GM21528 (cell line): ENCODE results near the gene RNF113B.

Experiments used
- ATAC-seq: cut with Tn5 transposase; IDR thresholded peaks from one replicate; pipeline ENCODE4 v1.9.1; 2021; ENCODE audit warnings: mild to moderate bottlenecking, moderate library complexity; ENCODE audit not compliant: unreplicated experiment, low FRiP score

Gene RNF113B

DNA sequence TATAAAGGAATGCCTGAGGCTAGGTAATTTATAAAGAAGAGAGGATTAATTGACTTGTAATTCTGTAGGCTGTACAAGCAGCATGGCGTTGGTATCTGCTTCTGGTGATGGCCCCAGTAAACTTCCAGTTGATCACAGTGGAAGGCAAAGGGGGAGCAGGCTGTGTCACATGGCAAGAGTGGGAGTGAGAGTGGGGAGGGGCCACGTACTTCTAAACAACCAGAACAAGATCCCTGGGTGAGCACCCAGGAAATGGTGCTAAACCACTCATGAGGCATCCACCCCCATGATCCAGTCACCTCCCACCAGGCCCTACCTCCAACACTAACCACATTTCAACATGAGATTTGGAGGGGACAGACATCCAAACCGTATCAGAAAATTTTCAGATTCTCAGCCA lies 3.0 kb upstream of the RNF113B start:
- no peak for ATAC-seq

DNA sequence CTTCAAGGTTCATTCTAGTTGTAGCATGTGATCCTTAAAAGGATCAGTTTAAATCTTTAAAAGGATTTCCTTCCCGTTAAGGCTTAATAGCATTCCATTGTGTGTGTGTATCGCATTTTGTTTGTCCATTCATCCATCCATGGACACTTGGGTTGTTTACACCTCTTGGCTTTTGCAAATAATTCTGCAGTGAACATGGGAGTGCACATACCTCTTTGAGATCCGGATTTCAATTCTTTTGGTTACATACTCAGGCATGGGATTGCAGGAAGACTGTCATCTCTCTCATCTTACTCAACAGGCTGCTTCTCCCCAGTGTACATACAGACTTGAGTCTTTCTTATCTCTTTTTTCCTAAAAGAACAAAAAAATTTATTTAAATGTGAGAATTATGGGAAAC lies 1.2 kb downstream of the RNF113B start:
- no peak for ATAC-seq

DNA sequence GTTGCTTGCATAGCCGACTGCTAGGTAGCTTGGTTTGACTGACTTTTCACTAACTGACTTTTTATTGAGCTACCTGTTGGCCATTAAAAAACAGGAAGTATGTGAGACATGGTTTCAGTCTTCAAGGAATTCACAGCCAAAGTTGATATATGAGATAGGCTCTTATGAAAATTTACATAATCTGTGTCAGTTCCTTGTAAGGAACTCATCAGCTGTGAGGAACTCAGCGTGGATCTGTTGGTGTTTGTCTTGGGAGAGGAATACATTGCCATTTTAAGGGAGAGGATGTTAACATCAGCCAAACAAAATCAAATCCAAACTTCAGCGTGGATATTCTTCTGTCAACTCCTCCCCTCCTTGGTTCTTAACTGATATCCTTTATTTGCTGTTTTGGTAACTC lies 2.0 kb downstream of the RNF113B start:
- no peak for ATAC-seq

DNA sequence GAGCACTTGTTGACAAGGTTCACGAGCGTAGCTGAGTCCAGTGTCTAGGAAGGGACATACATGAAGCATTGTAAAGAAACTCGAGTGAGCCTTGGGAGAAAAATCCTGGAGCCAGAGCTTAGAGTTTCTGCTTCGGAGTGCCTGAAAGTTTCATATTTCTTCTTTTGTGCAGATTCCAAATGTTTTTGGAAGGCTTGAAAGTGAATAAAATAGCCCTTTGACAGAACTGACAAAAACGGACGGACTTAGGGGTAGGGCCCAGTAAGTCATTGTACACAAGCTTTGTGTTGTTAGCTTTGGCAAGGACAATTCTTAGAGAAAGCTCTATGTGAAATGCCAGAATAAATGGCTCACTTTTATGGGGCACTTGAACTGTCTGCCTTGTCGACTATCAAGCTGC lies 2.8 kb downstream of the RNF113B start:
- ATAC-seq: no peak

- no peak for ATAC-seq
Measured at GRCh38 chr13:98173431-98174152, 3.5 kb downstream of the RNF113B start.

DNA sequence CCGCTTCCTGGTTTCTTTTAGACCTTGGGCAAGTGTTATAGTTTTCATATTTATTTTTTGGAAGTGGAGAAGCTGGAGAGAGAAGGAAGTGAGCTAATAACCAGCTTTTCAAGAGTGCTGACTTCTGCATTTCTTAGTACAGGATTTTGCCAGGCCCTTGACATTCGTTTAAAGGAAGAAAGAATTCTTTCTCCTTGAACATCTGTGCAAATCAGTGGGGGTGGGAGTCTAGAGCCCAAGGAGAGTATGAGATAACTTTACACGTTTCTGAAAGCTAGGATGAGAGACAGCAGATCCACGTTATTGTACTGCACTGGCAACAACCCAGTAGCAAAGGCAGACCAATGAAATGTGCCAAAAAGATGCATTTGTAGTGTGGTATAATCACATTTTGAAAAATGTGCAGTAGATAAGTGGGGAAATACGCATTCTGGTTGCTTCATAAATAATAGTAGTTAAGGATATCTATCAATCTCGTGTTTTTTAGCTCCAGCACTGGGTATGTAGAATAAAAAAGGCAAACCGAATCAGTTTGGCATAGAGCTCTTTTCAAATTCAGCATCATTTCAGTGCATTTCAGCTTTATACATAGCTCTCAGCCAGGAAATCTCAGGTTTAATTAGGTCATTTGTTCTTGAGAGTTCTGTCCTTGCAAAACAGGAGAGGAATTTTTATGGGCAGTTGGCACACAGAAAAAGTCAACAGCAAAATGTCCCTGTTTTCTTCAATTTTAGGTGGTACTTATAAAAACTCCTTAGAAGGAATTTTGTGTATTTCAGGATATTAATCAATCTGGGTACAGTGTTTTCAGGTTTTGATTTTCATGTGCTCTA lies 4.3 kb downstream of the RNF113B start:
- ATAC-seq: no peak

GRCh38 chr13:98171900-98172589 lies 5.0 kb downstream of the RNF113B start:
- no peak for ATAC-seq

DNA sequence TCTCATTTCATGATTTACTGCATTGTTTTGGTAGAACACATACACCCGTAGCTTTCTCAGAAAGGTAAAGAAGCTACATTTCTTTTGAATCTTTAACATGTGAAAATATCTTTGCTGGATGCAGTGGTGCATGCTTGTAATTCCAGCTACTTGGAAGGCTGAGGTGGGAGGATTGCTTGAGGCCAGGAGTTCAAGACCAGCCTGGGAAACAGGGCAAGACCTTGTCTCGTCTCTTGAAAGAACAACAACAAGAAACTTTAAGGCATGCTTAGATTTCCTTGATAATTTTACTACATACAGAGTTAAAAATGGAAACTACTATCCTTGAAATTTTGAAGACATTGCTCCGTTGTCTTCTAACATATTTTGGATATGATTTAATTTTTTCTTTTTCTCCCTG lies 7.7 kb downstream of the RNF113B start:
- ATAC-seq: no peak

DNA sequence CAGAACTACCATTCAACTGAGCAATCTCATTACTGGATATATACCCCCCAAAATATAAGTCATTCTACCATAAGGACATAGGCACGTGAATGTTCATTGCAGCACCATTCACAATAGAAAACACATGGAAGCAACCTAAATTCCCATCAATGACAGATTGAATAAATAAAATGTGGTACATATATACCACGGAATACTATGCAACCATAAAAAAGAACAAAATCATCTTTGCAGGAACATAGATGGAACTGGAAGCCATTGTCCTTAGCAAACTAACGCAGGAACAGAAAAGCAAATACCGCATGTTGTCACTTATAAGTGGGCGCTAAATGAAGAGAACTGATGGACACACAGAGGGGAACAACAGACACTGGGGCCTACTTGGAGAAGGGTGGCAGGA lies 14.1 kb downstream of the RNF113B start:
- ATAC-seq: no peak

GRCh38 chr13:98158172-98158899 lies 18.7 kb downstream of the RNF113B start:
- no peak for ATAC-seq

DNA sequence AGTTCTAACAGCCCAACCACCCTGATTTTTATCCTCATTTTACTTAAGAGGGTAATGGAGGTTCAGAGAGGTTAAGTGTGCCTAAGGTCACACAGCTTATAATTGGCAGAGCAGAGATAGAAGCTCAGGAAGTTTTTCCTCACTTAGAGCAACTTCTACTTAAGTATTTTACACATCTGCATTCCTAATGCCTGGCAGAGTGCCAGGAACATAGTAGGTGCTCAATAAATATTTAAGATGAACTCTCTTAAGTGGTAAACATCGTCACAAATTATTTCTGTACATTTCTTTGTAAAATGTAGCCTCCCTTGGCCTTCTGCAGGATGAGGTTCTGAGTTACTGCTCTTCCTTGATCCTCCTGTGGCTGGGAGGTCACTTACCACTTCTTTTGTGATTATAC lies 19.5 kb downstream of the RNF113B start:
- ATAC-seq: no peak

- ATAC-seq: no peak
Measured at GRCh38 chr13:98157188-98157587, 19.9 kb downstream of the RNF113B start.

DNA sequence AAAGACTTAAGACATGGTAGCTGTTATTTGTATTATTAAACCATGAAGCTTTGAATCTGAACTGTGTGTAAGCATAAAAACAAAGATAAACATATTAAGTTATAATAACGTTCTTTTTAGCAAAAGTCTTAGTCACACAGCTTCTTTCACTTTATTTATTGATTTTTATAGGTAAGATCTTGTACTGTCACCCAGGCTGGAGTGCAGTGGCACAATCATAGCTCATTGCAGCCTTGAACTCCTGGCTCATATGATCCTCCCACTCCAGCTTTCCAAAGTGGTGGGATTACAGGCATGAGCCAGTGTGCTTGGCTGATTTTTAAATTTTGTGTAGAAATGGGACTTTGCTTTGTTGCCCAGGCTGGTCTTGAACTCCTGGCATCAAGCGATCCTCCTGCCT lies 20.8 kb downstream of the RNF113B start:
- ATAC-seq: no peak

DNA sequence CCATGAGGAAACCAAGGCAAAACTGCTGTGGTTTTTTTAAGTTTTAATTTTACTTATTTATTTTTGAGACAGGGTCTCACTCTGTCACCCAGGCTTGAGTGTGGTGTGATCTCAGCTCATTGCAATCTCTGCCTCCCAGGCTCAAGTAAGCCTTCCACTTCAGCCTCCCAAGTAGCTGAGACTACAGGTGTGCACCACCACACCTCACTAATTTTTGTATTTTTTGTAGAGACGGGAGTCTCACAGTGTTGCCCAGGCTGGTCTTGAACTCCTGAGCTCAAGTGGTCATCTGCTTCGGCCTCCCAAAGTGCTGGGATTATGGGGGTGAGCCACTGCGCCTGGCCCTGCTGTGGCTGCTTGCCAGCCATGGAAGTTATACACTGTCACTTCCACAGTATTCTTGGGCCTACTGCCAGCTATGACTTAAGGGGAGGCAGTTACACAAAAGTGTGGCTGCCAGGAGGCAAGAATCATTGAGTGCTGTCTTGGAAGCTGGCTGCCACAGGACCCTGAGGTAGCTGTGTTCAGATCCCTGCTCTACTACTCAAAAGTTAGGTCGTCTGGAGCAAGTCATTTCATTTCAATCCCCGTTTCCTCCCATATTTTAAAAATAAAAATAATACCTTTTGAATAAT lies 21.5 kb downstream of the RNF113B start:
- ATAC-seq: no peak

GRCh38 chr13:98150832-98151479 lies 26.1 kb downstream of the RNF113B start:
- ATAC-seq: no peak

DNA sequence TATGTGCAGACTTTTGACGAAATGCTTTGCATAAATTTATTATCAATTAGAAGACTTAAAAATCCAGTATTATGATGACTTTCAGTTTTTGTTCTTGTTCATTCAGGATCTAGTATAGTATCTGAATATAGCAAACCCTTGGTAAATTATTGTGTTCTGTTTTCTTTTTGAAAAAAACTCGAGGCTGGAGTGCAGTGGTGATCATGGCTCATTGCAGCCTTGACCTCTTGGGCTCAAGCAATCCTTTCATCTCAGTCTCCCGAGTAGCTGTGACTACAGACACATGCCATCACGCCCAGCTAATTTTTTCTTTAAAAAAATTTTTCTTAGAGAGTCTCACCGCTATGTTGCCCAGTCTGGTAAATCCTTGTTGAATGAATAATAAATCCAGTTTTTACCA lies 29.5 kb downstream of the RNF113B start:
- ATAC-seq: no peak

DNA sequence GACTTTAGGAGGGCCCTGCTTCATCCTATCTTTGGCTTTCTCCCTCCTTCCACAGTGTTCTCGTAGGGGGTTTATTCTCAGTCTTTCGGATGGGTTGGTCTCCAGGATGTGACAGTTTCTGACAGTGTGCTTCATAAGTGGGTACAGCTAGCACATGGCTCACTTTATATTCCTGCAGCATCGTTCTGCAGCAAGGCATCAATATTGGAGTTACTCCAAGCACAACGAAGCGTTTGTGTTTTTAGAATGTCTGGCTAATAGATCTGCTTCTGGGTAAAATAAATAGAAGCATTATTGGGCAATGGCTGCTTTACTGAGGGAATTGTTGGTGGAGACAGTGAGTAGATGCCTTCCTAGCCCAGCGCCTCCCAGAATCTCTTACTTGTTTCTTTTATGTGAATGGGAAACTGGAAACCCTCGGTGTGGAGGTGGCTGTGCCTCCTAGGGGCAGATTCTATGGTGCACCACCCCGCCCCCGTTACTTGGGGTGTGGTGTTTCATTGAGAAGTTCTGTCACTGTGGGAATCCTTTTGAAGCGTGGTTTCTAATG lies 32.2 kb downstream of the RNF113B start:
- ATAC-seq: no peak

- ATAC-seq: no peak
Measured at GRCh38 chr13:98144027-98144741, 32.9 kb downstream of the RNF113B start.

- ATAC-seq: no peak
Measured at GRCh38 chr13:98143601-98144026, 33.5 kb downstream of the RNF113B start.
